ENCODE measurements around the gene PWP2. TPM values are rescaled to one million over a fixed set of nuclear protein-coding genes. Genes with fewer than 3 reads are reported as not detected.
A peak's percentile ranks its signal among the peaks of the same experiment; 100 is the strongest.

PWP2 gene
- total RNA-seq, 3 donors from 2014 or later (not counting 1 experiment from before 2014, with no cell fraction given), result 28.5 to 32.7 (median 32.7) TPM

- H3K4me1 ChIP-seq (ENCODE audit: control insufficient read depth, insufficient read depth, low read length), result peaks cover 57% of the 10 kb centered on the region
- no peak for TF ChIP-seq CTCF (IDR thresholded peaks at IDR 0.05)
- 89% methylated on average over 5 of the region's 5 CpGs for WGBS (ENCODE audit: insufficient coverage)
- H3K27me3 ChIP-seq (ENCODE audit: control insufficient read depth, insufficient read depth, low read length), result no peaks in the 10 kb centered on the region
- no peaks in the 10 kb centered on the region for H3K27me3 Mint-ChIP-seq (ENCODE audit: low read depth in 2 of 2)
- H3K36me3 Mint-ChIP-seq, result peaks cover 44% of the 10 kb centered on the region
- H3K27ac Mint-ChIP-seq, result peak overlapping the region; percentile 98 to 99
- H3K9me3 ChIP-seq (ENCODE audit: control insufficient read depth, insufficient read depth, low read length), result no peaks in the 10 kb centered on the region
- peaks cover 73% of the 10 kb centered on the region for H3K36me3 ChIP-seq (ENCODE audit: control insufficient read depth, insufficient read depth, low read length)
- H3K4me3 Mint-ChIP-seq, result peak overlapping the region; percentile 13
- peaks cover 72 to 82% of the 10 kb centered on the region in 2 donors for H3K4me1 Mint-ChIP-seq
- peak overlapping the region; percentile 2 for H3K27ac ChIP-seq (ENCODE audit: low read length)
- H3K9me3 Mint-ChIP-seq, result no peaks in the 10 kb centered on the region
- H3K4me3 ChIP-seq (ENCODE audit: low read length), result no peak overlapping the region
- DNase-seq (peak in 1 of 2 donors; percentile 55), ATAC-seq (no peak)
- intact Hi-C loops (cut with micrococcal nuclease), result no loop called here
Measured at GRCh38 chr21:44078411-44078981, 28.7 kb upstream of the PWP2 start.

GRCh38 chr21:44079446-44079845 lies 27.8 kb upstream of the PWP2 start:
- ATAC-seq, result no peak
- DNase-seq, result no peak
- H3K36me3 ChIP-seq (ENCODE audit: control insufficient read depth, insufficient read depth, low read length), result peaks cover 67% of the 10 kb centered on the region
- Mint-ChIP-seq H3K36me3 (peaks cover 44% of the 10 kb centered on the region), H3K4me3 (peak overlapping the region; percentile 18), H3K4me1 (peaks cover 73 to 83% of the 10 kb centered on the region in 2 donors), H3K27me3 (ENCODE audit: low read depth in 2 of 2) (no peaks in the 10 kb centered on the region), H3K9me3 (no peaks in the 10 kb centered on the region), H3K27ac (peak overlapping the region; percentile 98 to 99)
- no peak overlapping the region for H3K4me3 ChIP-seq (ENCODE audit: low read length)
- H3K27ac ChIP-seq (ENCODE audit: low read length), result peak overlapping the region; percentile 2
- intact Hi-C loops (cut with micrococcal nuclease), result no loop called here
- WGBS (ENCODE audit: insufficient coverage), result 100% methylated on average over 1 of the region's 3 CpGs
- H3K27me3 ChIP-seq (ENCODE audit: control insufficient read depth, insufficient read depth, low read length), result no peaks in the 10 kb centered on the region
- H3K4me1 ChIP-seq (ENCODE audit: control insufficient read depth, insufficient read depth, low read length), result peaks cover 60% of the 10 kb centered on the region
- TF ChIP-seq CTCF (IDR thresholded peaks at IDR 0.05), result no peak
- no peaks in the 10 kb centered on the region for H3K9me3 ChIP-seq (ENCODE audit: control insufficient read depth, insufficient read depth, low read length)

GRCh38 chr21:44079846-44080245 lies 27.4 kb upstream of the PWP2 start:
- peak overlapping the region; percentile 4 for H3K4me3 Mint-ChIP-seq
- H3K27me3 Mint-ChIP-seq (ENCODE audit: low read depth in 2 of 2), result no peaks in the 10 kb centered on the region
- Histone ChIP-seq H3K27me3 (ENCODE audit: control insufficient read depth, insufficient read depth, low read length) (no peaks in the 10 kb centered on the region), H3K27ac (ENCODE audit: low read length) (no peak overlapping the region), H3K9me3 (ENCODE audit: control insufficient read depth, insufficient read depth, low read length) (no peaks in the 10 kb centered on the region), H3K4me1 (ENCODE audit: control insufficient read depth, insufficient read depth, low read length) (peaks cover 61% of the 10 kb centered on the region), H3K4me3 (ENCODE audit: low read length) (no peak overlapping the region), H3K36me3 (ENCODE audit: control insufficient read depth, insufficient read depth, low read length) (peaks cover 67% of the 10 kb centered on the region)
- DNase-seq (no peak), ATAC-seq (no peak)
- H3K4me1 Mint-ChIP-seq, result peaks cover 73 to 83% of the 10 kb centered on the region in 2 donors
- H3K36me3 Mint-ChIP-seq, result peaks cover 44% of the 10 kb centered on the region
- TF ChIP-seq CTCF (IDR thresholded peaks at IDR 0.05), result no peak
- H3K27ac Mint-ChIP-seq, result peak overlapping the region; percentile 98 to 99
- 98% methylated on average over 6 of the region's 7 CpGs for WGBS (ENCODE audit: insufficient coverage)
- no peaks in the 10 kb centered on the region for H3K9me3 Mint-ChIP-seq
- intact Hi-C loops (cut with micrococcal nuclease), result no loop called here
